OCI-M2 (cell line): ENCODE data around the gene MRPS5.

Experiments
- DNase-seq: peaks from one replicate; lab custom pipeline; 2025; ENCODE audit not compliant: unreplicated experiment; lab: John Stamatoyannopoulos, UW

Gene MRPS5

GRCh38 chr2:95061119-95061512, 60.5 kb downstream of the MRPS5 start:
- no peak for DNase-seq

GRCh38 chr2:95060446-95061118, 61.0 kb downstream of the MRPS5 start:
- no peak for DNase-seq

GRCh38 chr2:95059656-95060370, 61.8 kb downstream of the MRPS5 start:
- no peak for DNase-seq

GRCh38 chr2:95058989-95059641, 62.5 kb downstream of the MRPS5 start:
- DNase-seq, result no peak

GRCh38 chr2:95058466-95058988, 63.1 kb downstream of the MRPS5 start:
- DNase-seq, result no peak

GRCh38 chr2:95057535-95058370, 63.9 kb downstream of the MRPS5 start:
- no peak for DNase-seq

- DNase-seq, result no peak
Measured at GRCh38 chr2:95056461-95057459, 64.8 kb downstream of the MRPS5 start.

GRCh38 chr2:95056044-95056443, 65.6 kb downstream of the MRPS5 start:
- no peak for DNase-seq

GRCh38 chr2:95055262-95055661, 66.3 kb downstream of the MRPS5 start:
- no peak for DNase-seq

GRCh38 chr2:95054016-95054415, 67.6 kb downstream of the MRPS5 start:
- DNase-seq, result no peak

GRCh38 chr2:95053543-95053942, 68.1 kb downstream of the MRPS5 start:
- DNase-seq, result no peak

- DNase-seq, result no peak
Measured at GRCh38 chr2:95052804-95053479, 68.7 kb downstream of the MRPS5 start.

- DNase-seq, result no peak
Measured at GRCh38 chr2:95052307-95052706, 69.3 kb downstream of the MRPS5 start.

GRCh38 chr2:95051626-95052025, 70.0 kb downstream of the MRPS5 start:
- no peak for DNase-seq

- no peak for DNase-seq
Measured at GRCh38 chr2:95050385-95051300, 71.0 kb downstream of the MRPS5 start.

GRCh38 chr2:95049961-95050360, 71.6 kb downstream of the MRPS5 start:
- DNase-seq, result no peak

- no peak for DNase-seq
Measured at GRCh38 chr2:95049683-95049955, 72.0 kb downstream of the MRPS5 start.

GRCh38 chr2:95048825-95049682, 72.6 kb downstream of the MRPS5 start:
- no peak for DNase-seq
